NCI-H774 (cell line): ENCODE results near the gene DPYSL5.

Experiments used
- DNase-seq: peaks from one replicate; lab custom pipeline; 2025; lab: John Stamatoyannopoulos, UW

DPYSL5 gene

DNA sequence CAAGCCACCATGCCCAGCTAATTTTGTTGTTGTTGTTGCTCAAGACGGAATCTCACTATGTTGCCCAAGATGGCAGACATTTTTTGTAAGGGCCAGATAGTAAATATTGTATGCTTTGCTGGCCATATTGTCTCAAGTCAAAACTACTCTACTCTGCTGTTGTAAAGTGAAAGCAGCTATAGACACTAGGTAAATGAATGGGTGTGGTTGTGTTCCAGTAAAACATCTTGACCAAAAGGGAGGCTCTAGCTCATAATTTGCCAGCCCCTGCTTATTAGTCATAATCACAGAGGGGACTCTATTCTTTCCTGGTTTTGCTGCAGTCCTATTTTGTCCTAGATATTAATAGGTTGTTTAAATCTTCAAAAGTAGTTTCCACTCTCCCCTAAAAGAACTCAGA is 147.1 kb downstream of the DPYSL5 start:
- DNase-seq, result no peak

DNA sequence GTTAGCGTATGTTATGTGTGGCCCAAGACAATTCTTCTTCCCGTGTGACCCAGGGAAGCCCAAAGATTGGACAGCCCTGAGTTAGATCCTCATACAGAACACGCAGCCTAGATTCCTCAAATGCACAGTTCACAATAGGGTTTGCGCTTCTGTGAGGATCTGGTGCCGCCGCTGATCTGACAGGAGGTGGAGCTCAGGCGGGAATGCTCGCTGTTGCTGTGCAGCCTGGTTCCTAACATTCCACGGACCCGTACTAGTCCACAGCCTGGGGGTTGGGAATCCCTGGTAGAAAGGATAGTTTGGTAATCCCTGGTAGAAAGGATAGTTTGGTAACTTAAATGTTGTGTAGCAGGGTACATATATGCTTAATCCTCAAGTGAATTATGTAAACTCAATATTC is 149.5 kb downstream of the DPYSL5 start:
- DNase-seq, result no peak

DNA sequence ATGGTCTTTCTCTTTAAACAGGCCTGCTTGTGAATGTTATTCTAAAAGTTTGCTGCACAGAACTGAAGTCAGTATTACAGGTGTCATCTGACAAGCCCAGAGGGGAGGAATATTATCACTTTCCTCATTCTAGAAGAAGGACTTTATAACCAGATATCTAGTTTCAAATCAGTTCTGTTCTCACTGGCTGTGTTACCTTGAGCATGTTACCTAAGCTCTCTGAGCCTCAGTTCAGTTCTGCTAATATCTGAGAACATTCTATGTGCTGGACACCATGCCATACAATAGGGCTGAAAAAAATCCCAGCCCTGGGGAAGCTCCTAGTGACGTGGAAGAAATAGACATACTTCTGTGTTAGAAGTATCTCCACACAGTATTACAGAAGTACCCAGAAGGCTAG is 150.4 kb downstream of the DPYSL5 start:
- DNase-seq, result no peak
